Breast epithelium (tissue), 3 donors: Measurements from ENCODE around the gene GIPC1.
A peak's percentile ranks its signal among the peaks of the same experiment; 100 is the strongest.

Experiments used
- POLR2A ChIP-seq: fragments of 450-650 bp; IDR thresholded peaks from one replicate; pipeline ENCODE4 v1.6.1; 2016; ENCODE audit warnings: antibody characterized with exemption, mild to moderate bottlenecking, moderate library complexity
- TF ChIP-seq, protein P1 (sequence below), 3 donors: fragments of 450-650 bp; IDR thresholded peaks; one replicate each; pipeline ENCODE4 v1.5.1; 2016 to 2017; ENCODE audit warnings: antibody characterized with exemption in 3 of 3, mild to moderate bottlenecking in 3 of 3, moderate library complexity in 3 of 3

- TF ChIP-seq POLR2A = peak; percentile 94
- TF ChIP-seq, protein P1, sequence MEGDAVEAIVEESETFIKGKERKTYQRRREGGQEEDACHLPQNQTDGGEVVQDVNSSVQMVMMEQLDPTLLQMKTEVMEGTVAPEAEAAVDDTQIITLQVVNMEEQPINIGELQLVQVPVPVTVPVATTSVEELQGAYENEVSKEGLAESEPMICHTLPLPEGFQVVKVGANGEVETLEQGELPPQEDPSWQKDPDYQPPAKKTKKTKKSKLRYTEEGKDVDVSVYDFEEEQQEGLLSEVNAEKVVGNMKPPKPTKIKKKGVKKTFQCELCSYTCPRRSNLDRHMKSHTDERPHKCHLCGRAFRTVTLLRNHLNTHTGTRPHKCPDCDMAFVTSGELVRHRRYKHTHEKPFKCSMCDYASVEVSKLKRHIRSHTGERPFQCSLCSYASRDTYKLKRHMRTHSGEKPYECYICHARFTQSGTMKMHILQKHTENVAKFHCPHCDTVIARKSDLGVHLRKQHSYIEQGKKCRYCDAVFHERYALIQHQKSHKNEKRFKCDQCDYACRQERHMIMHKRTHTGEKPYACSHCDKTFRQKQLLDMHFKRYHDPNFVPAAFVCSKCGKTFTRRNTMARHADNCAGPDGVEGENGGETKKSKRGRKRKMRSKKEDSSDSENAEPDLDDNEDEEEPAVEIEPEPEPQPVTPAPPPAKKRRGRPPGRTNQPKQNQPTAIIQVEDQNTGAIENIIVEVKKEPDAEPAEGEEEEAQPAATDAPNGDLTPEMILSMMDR (IDR thresholded peaks at IDR 0.05) = no peak
Observed at GRCh38 chr19:14529254-14530004, 33.5 kb upstream of the GIPC1 start, which contains the start of gene TECR.
